Bronchial epithelial cell (primary cell): ENCODE results near the gene RNASEH1. TPM values are rescaled to one million over a fixed set of nuclear protein-coding genes. Genes with fewer than 3 reads are reported as not detected.
A peak's percentile ranks its signal among the peaks of the same experiment; 100 is the strongest.
"Not testable (repeated sequence)": the region's sequence is repeated elsewhere in the genome, so short reads cannot be mapped to it uniquely, and the experiment has no call there.

Experiments used
- DNase-seq: peaks from one replicate; pipeline ENCODE4 v3.0.0-alpha.2; 2010; ENCODE audit warnings: low read depth
- FAIRE-seq: peaks from 2 replicates; lab custom pipeline; 2011; peaks lifted over from hg19 to GRCh38; lab: Jason Lieb, UNC
- H3K27me3 ChIP-seq: 2 replicates; pipeline ENCODE4 v1.5.1; 2011; ENCODE audit warnings: low read length; ENCODE audit not compliant: control insufficient read depth, insufficient read depth
- H3K36me3 ChIP-seq: 2 replicates; pipeline ENCODE4 v1.5.1; 2011; ENCODE audit warnings: low read length; ENCODE audit not compliant: control insufficient read depth, insufficient read depth
- H3K4me3 ChIP-seq: 2 replicates; pipeline ENCODE4 v1.5.1; 2011; ENCODE audit warnings: mild to moderate bottlenecking, low read depth, low read length, control low read depth
- CTCF ChIP-seq: IDR thresholded peaks from 2 replicates; pipeline ENCODE4 v1.5.1; 2011; ENCODE audit warnings: mild to moderate bottlenecking, moderate library complexity, low read length, control low read depth, inconsistent platforms; ENCODE audit not compliant: insufficient read depth, severe bottlenecking
- total RNA-seq: library from RNA; depleted of rRNA; stranded (reverse); fragments of >200 nt; gene quantifications from 2 replicates; pipeline ENCODE4 v1.2.1, GENCODE V29; 2014

RNASEH1 gene
- total RNA-seq, 1 donor from 2014 or later = 51.9 TPM

GRCh38 chr2:3571284-3571683, 13.2 kb upstream of the RNASEH1 start:
- no peak for TF ChIP-seq CTCF
- Histone ChIP-seq H3K36me3 (no peaks in the 10 kb centered on the region), H3K27me3 (no peaks in the 10 kb centered on the region), H3K4me3 (no peak overlapping the region)
- DNase-seq (no peak), FAIRE-seq (no peak)

GRCh38 chr2:3569656-3570055, 11.5 kb upstream of the RNASEH1 start:
- not testable (repeated sequence) for H3K27me3 ChIP-seq, H3K4me3 ChIP-seq, DNase-seq, FAIRE-seq, H3K36me3 ChIP-seq

- Histone ChIP-seq H3K4me3 (no peak overlapping the region), H3K27me3 (no peaks in the 10 kb centered on the region), H3K36me3 (no peaks in the 10 kb centered on the region)
- FAIRE-seq (no peak), DNase-seq (no peak)
- TF ChIP-seq CTCF = no peak
Measured at GRCh38 chr2:3566806-3567205, 8.7 kb upstream of the RNASEH1 start.

GRCh38 chr2:3565117-3565516, 7.0 kb upstream of the RNASEH1 start:
- no peak for TF ChIP-seq CTCF
- no peak for DNase-seq
- Histone ChIP-seq H3K27me3 (no peaks in the 10 kb centered on the region), H3K4me3 (no peak overlapping the region), H3K36me3 (no peaks in the 10 kb centered on the region)
- FAIRE-seq = no peak

- DNase-seq (no peak), FAIRE-seq (no peak)
- Histone ChIP-seq H3K4me3 (no peak overlapping the region), H3K27me3 (no peaks in the 10 kb centered on the region), H3K36me3 (no peaks in the 10 kb centered on the region)
- no peak for TF ChIP-seq CTCF
Measured at GRCh38 chr2:3563521-3563976, 5.4 kb upstream of the RNASEH1 start.

- peak overlapping the region; percentile 91 for H3K4me3 ChIP-seq
- H3K36me3 ChIP-seq = peaks cover 9% of the 10 kb centered on the region
- FAIRE-seq (no peak), DNase-seq (no peak)
- H3K27me3 ChIP-seq = no peaks in the 10 kb centered on the region
- TF ChIP-seq CTCF = no peak
Measured at GRCh38 chr2:3557639-3558204, 411 bp downstream of the RNASEH1 start.
